Erythroblast (primary cell): ENCODE measurements around the gene RIT2.

Experiments
- GATA1 ChIP-seq: IDR thresholded peaks from 2 replicates; pipeline ENCODE4 v1.6.1; 2011; ENCODE audit warnings: low read depth, mild to moderate bottlenecking, control low read depth, low read length, moderate library complexity
- POLR2A ChIP-seq: IDR thresholded peaks from 2 replicates; pipeline ENCODE4 v1.6.1; 2011; ENCODE audit warnings: mild to moderate bottlenecking, low read length

DNA sequence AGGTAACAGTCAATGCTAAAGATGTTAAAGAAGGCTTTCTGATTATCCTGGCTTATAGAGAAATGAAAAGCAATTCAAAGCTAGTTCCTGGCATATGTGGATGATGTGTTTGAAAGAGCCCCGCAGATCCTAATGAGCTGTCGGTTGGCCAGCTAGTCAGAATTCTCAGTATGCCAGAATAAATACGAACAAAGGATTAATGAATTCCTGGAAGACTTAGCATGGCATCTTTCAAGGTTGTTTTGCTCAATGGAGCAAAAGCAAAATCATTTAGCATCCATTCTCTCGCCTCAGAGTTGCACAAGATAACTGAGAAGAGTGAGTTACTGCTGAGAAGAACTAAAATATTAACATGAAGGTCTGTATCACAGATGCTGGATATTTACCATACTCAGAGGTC lies 307.6 kb downstream of the RIT2 start:
- TF ChIP-seq POLR2A (no peak), GATA1 (no peak)
